Ovary (tissue), 3 donors: ENCODE results near the gene CNNM4.

Experiments used
- EP300 ChIP-seq: sonication (generic); formaldehyde crosslinking; IDR thresholded peaks from one replicate; pipeline ENCODE4 v1.6.1; 2017; ENCODE audit warnings: antibody characterized with exemption
- TF ChIP-seq, protein P1 (sequence below), 3 donors: fragments of 450-650 bp in 2 of 3; fragments of 200-600 bp in 1 of 3; IDR thresholded peaks; one replicate each; pipeline versions ENCODE4 v1.5.1 to v1.8.0; 2016 to 2022; ENCODE audit warnings: antibody characterized with exemption in 3 of 3, mild to moderate bottlenecking in 1 of 3
- donor health status: DM: no; HTN: no; CAD: no.

DNA sequence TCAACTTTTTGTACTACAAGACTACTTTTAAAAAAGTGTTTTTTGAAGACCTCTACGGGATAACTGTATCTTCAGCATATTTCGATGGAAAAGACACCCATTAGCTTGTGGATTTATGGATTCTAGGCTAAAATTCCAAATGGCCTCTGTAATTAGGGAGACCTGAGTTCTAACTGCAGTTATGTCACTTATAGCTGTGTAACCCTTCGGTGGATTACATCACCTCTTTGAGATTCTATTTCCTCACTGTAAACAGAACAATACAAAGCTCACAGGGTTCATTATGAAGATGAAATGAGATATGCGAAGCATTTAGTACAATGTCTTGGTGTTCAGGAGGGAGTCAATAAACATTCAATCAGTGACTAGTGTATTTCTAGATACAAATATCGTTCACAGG lies 45.0 kb upstream of the CNNM4 start:
- TF ChIP-seq, protein P1, sequence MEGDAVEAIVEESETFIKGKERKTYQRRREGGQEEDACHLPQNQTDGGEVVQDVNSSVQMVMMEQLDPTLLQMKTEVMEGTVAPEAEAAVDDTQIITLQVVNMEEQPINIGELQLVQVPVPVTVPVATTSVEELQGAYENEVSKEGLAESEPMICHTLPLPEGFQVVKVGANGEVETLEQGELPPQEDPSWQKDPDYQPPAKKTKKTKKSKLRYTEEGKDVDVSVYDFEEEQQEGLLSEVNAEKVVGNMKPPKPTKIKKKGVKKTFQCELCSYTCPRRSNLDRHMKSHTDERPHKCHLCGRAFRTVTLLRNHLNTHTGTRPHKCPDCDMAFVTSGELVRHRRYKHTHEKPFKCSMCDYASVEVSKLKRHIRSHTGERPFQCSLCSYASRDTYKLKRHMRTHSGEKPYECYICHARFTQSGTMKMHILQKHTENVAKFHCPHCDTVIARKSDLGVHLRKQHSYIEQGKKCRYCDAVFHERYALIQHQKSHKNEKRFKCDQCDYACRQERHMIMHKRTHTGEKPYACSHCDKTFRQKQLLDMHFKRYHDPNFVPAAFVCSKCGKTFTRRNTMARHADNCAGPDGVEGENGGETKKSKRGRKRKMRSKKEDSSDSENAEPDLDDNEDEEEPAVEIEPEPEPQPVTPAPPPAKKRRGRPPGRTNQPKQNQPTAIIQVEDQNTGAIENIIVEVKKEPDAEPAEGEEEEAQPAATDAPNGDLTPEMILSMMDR (IDR thresholded peaks at IDR 0.05) = no peak
- no peak for TF ChIP-seq EP300
